GM18519 (cell line): Measurements from ENCODE around the gene PGBD1.

Experiments used
- ATAC-seq: cut with Tn5 transposase; IDR thresholded peaks from one replicate; pipeline ENCODE4 v1.9.1; 2021; ENCODE audit warnings: mild to moderate bottlenecking, moderate library complexity; ENCODE audit not compliant: unreplicated experiment, low FRiP score

The PGBD1 gene

GRCh38 chr6:28281288-28282064 lies at the start of gene PGBD1:
Gene PGBD1 (plus strand): TSS chr6:28281572. CDS start chr6:28283814, 2,242 bp downstream.
- ATAC-seq = peak; percentile 60

- ATAC-seq = no peak
Observed at GRCh38 chr6:28232785-28233184, 48.6 kb upstream of the PGBD1 start.

GRCh38 chr6:28235912-28236452 lies 45.4 kb upstream of the PGBD1 start:
- no peak for ATAC-seq

GRCh38 chr6:28239636-28240035 lies 41.7 kb upstream of the PGBD1 start:
- no peak for ATAC-seq

- ATAC-seq = no peak
Observed at GRCh38 chr6:28240471-28240870, 40.9 kb upstream of the PGBD1 start.

- no peak for ATAC-seq
Observed at GRCh38 chr6:28243946-28244345, 37.4 kb upstream of the PGBD1 start.

- ATAC-seq = no peak
Observed at GRCh38 chr6:28245206-28245941, 36.0 kb upstream of the PGBD1 start.

GRCh38 chr6:28248916-28249315 lies 32.5 kb upstream of the PGBD1 start:
- ATAC-seq = no peak

GRCh38 chr6:28250747-28251146 lies 30.6 kb upstream of the PGBD1 start:
- no peak for ATAC-seq

- ATAC-seq = no peak
Observed at GRCh38 chr6:28251661-28252008, 29.7 kb upstream of the PGBD1 start.

GRCh38 chr6:28252009-28252975 lies 29.1 kb upstream of the PGBD1 start, which contains the start of gene ZKSCAN4:
Gene ZKSCAN4 (minus strand): TSS chr6:28252269. CDS start chr6:28251980, 289 bp downstream.
- ATAC-seq = peak; percentile 64

GRCh38 chr6:28254121-28254519 lies 27.3 kb upstream of the PGBD1 start:
- no peak for ATAC-seq

GRCh38 chr6:28257042-28257441 lies 24.3 kb upstream of the PGBD1 start:
- ATAC-seq = no peak

- no peak for ATAC-seq
Observed at GRCh38 chr6:28258877-28259777, 22.2 kb upstream of the PGBD1 start, which contains the start of gene NKAPL. Gene NKAPL (plus strand): TSS chr6:28259297. CDS start chr6:28259372, 75 bp downstream.

- no peak for ATAC-seq
Observed at GRCh38 chr6:28263922-28264321, 17.4 kb upstream of the PGBD1 start.

GRCh38 chr6:28264834-28265401 lies 16.5 kb upstream of the PGBD1 start:
- ATAC-seq = no peak

- no peak for ATAC-seq
Observed at GRCh38 chr6:28266563-28266961, 14.8 kb upstream of the PGBD1 start.

- ATAC-seq = peak; percentile 83
Observed at GRCh38 chr6:28266962-28267694, 14.2 kb upstream of the PGBD1 start, which contains the start of gene ZSCAN26. Gene ZSCAN26 (plus strand): TSS chr6:28267143. CDS start chr6:28271920, 4,777 bp downstream.
